Measurements from ENCODE around the gene PRRC2B. TPM values are rescaled to one million over a fixed set of nuclear protein-coding genes. Genes with fewer than 3 reads are reported as not detected.

PRRC2B gene
- total and polyA plus RNA-seq, 4 donors = 10.3 to 44.3 (median 27.0) TPM

DNA sequence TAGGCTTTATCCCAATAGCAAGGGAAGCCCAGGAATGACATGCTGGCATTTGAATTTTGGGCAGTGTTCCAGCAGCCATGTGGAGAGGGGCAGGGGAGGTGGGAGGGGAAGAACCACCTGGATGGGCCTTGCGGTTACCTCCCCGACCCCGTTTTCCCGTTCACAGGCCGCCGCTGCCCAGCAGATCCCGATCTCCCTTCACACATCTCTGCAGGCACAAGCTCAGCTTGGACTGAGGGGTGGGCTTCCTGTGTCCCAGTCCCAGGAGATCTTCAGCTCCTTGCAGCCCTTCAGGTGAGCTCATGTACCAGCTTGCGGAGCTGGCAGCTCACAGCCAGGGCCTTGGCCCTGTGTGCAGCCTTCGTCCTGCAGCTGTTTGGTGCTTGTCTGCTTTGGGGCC lies 93.1 kb downstream of the PRRC2B start:
- Histone ChIP-seq H3K27me3 (ENCODE audit: control insufficient read depth in 4 of 4, insufficient read depth in 4 of 4, low read length in 3 of 4) (no peaks in the 10 kb centered on the region), H3K9me3 (ENCODE audit: control insufficient read depth in 4 of 4, low read length in 3 of 4) (no peaks in the 10 kb centered on the region), H3K4me1 (ENCODE audit: control insufficient read depth in 4 of 4, insufficient read depth in 4 of 4, low read length in 3 of 4) (no peaks in the 10 kb centered on the region), H3K4me3 (ENCODE audit: low read depth in 1 of 3, low read length in 3 of 3) (no peak overlapping the region), H3K36me3 (ENCODE audit: control insufficient read depth in 4 of 4, insufficient read depth in 3 of 4, low read depth in 1 of 4, low read length in 3 of 4) (peaks cover 51 to 100% (median 81%) of the 10 kb centered on the region in 4 donors), H3K27ac (ENCODE audit: low read depth in 1 of 2, low read length in 2 of 2) (no peak overlapping the region), H3K9ac (ENCODE audit: low read depth in 1 of 2, low read length in 2 of 2) (no peak overlapping the region)
- no peak for DNase-seq (ENCODE audit: low spot score)
- 95% methylated on average over 9 of the region's 9 CpGs for WGBS
- no peak for TF ChIP-seq RXRA (IDR thresholded peaks at IDR 0.05)
- no peak for TF ChIP-seq HNF4A (conservative IDR thresholded peaks at IDR 0.05)
- no peak for TF ChIP-seq YY1 (IDR thresholded peaks at IDR 0.05)
- no peak for TF ChIP-seq JUND (IDR thresholded peaks at IDR 0.05)
- TF ChIP-seq TAF1 (conservative IDR thresholded peaks at IDR 0.05) = no peak
- no peak for TF ChIP-seq FOXA2 (IDR thresholded peaks at IDR 0.05)

DNA sequence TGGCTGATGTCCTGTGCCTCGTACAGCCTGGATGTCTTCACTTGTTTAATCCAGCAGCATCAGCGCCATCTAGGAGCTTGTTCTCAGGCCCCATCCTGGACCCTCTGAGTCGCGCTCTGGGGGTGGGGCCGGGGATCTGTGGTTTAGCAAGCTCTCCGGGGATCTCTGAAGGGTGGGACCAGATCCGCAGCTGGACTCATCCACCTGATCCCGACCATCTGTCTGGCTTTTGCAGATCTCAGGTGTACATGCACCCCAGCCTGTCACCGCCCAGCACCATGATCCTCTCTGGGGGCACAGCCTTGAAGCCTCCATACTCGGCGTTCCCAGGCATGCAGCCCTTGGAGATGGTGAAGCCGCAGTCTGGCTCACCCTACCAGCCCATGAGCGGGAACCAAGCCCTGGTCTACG lies 93.7 kb downstream of the PRRC2B start:
- H3K4me1 ChIP-seq (ENCODE audit: control insufficient read depth in 4 of 4, insufficient read depth in 4 of 4, low read length in 3 of 4) = no peaks in the 10 kb centered on the region
- DNase-seq (ENCODE audit: low spot score) = no peak
- no peaks in the 10 kb centered on the region for H3K9me3 ChIP-seq (ENCODE audit: control insufficient read depth in 4 of 4, low read length in 3 of 4)
- no peak overlapping the region for H3K9ac ChIP-seq (ENCODE audit: low read depth in 1 of 2, low read length in 2 of 2)
- H3K36me3 ChIP-seq (ENCODE audit: control insufficient read depth in 4 of 4, insufficient read depth in 3 of 4, low read depth in 1 of 4, low read length in 3 of 4) = peaks cover 56 to 100% (median 83%) of the 10 kb centered on the region in 4 donors
- TF ChIP-seq, protein P1, sequence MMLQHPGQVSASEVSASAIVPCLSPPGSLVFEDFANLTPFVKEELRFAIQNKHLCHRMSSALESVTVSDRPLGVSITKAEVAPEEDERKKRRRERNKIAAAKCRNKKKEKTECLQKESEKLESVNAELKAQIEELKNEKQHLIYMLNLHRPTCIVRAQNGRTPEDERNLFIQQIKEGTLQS (IDR thresholded peaks at IDR 0.05) = no peak
- TF ChIP-seq EGR1 (IDR thresholded peaks at IDR 0.05; ENCODE audit: low read depth in 2 of 2) = no peak
- no peak for TF ChIP-seq FOXA2 (IDR thresholded peaks at IDR 0.05)
- no peak for TF ChIP-seq SP1 (IDR thresholded peaks at IDR 0.05)
- TF ChIP-seq, protein P2, sequence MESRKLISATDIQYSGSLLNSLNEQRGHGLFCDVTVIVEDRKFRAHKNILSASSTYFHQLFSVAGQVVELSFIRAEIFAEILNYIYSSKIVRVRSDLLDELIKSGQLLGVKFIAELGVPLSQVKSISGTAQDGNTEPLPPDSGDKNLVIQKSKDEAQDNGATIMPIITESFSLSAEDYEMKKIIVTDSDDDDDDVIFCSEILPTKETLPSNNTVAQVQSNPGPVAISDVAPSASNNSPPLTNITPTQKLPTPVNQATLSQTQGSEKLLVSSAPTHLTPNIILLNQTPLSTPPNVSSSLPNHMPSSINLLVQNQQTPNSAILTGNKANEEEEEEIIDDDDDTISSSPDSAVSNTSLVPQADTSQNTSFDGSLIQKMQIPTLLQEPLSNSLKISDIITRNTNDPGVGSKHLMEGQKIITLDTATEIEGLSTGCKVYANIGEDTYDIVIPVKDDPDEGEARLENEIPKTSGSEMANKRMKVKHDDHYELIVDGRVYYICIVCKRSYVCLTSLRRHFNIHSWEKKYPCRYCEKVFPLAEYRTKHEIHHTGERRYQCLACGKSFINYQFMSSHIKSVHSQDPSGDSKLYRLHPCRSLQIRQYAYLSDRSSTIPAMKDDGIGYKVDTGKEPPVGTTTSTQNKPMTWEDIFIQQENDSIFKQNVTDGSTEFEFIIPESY (IDR thresholded peaks at IDR 0.05) = no peak
- TF ChIP-seq, protein P3, sequence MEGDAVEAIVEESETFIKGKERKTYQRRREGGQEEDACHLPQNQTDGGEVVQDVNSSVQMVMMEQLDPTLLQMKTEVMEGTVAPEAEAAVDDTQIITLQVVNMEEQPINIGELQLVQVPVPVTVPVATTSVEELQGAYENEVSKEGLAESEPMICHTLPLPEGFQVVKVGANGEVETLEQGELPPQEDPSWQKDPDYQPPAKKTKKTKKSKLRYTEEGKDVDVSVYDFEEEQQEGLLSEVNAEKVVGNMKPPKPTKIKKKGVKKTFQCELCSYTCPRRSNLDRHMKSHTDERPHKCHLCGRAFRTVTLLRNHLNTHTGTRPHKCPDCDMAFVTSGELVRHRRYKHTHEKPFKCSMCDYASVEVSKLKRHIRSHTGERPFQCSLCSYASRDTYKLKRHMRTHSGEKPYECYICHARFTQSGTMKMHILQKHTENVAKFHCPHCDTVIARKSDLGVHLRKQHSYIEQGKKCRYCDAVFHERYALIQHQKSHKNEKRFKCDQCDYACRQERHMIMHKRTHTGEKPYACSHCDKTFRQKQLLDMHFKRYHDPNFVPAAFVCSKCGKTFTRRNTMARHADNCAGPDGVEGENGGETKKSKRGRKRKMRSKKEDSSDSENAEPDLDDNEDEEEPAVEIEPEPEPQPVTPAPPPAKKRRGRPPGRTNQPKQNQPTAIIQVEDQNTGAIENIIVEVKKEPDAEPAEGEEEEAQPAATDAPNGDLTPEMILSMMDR (IDR thresholded peaks at IDR 0.05; ENCODE audit: low read depth, low read length, missing input control) = no peak
- TF ChIP-seq HNF4G (IDR thresholded peaks at IDR 0.05) = no peak
- TF ChIP-seq TAF1 (conservative IDR thresholded peaks at IDR 0.05) = no peak
- no peak for TF ChIP-seq RAD21 (IDR thresholded peaks at IDR 0.05)
- TF ChIP-seq GABPA (IDR thresholded peaks at IDR 0.05 in 1 of 2, conservative IDR thresholded peaks at IDR 0.05 in 1 of 2) = no peak
- TF ChIP-seq FOXA1 (IDR thresholded peaks at IDR 0.05) = no peak
- no peak for TF ChIP-seq RXRA (IDR thresholded peaks at IDR 0.05)
- TF ChIP-seq, protein P4, sequence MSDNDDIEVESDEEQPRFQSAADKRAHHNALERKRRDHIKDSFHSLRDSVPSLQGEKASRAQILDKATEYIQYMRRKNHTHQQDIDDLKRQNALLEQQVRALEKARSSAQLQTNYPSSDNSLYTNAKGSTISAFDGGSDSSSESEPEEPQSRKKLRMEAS (IDR thresholded peaks at IDR 0.05) = no peak
- no peak overlapping the region for H3K4me3 ChIP-seq (ENCODE audit: low read depth in 1 of 3, low read length in 3 of 3)
- no peak overlapping the region for H3K27ac ChIP-seq (ENCODE audit: low read depth in 1 of 2, low read length in 2 of 2)
- no peaks in the 10 kb centered on the region for H3K27me3 ChIP-seq (ENCODE audit: control insufficient read depth in 4 of 4, insufficient read depth in 4 of 4, low read length in 3 of 4)
- 90% methylated on average over 14 of the region's 14 CpGs for WGBS

Data from liver (tissue), 9 donors.